Osteoblast (primary cell): ENCODE data around the gene MTFR1L. TPM values are rescaled to one million over a fixed set of nuclear protein-coding genes. Genes with fewer than 3 reads are reported as not detected.

Experiments
- DNase-seq: peaks from one replicate; pipeline ENCODE4 v3.0.0; 2011; ENCODE audit warnings: low spot score, mixed read lengths; ENCODE audit not compliant: insufficient read length; ENCODE audit errors: missing footprints
- H2AFZ ChIP-seq: 2 replicates; pipeline ENCODE4 v1.6.0; 2011; ENCODE audit warnings: mild to moderate bottlenecking, low read length
- H3K27ac ChIP-seq: 2 replicates; pipeline ENCODE4 v1.5.1; 2011; ENCODE audit warnings: mild to moderate bottlenecking, low read depth, low read length, moderate library complexity
- H3K27me3 ChIP-seq: 2 replicates; pipeline ENCODE4 v1.6.0; 2012; ENCODE audit warnings: mild to moderate bottlenecking, control low read depth, inconsistent platforms, low read length, moderate library complexity; ENCODE audit not compliant: insufficient read depth
- H3K36me3 ChIP-seq: 2 replicates; pipeline ENCODE4 v1.5.1; 2011; ENCODE audit warnings: mild to moderate bottlenecking, low read length, control low read depth, moderate library complexity; ENCODE audit not compliant: insufficient read depth
- H3K4me1 ChIP-seq: 2 replicates; pipeline ENCODE4 v1.5.1; 2011; ENCODE audit warnings: mild to moderate bottlenecking, low read length, control low read depth, moderate library complexity; ENCODE audit not compliant: insufficient read depth
- H3K4me2 ChIP-seq: 2 replicates; pipeline ENCODE4 v1.6.0; 2011; ENCODE audit warnings: mild to moderate bottlenecking, low read length; ENCODE audit not compliant: insufficient read depth
- H3K4me3 ChIP-seq: fragments of 200-600 bp; sonication (generic); 3 replicates; pipeline ENCODE4 v1.5.1; 2012; ENCODE audit warnings: mild to moderate bottlenecking, low read length, inconsistent platforms; ENCODE audit not compliant: insufficient read depth
- H3K79me2 ChIP-seq: 2 replicates; pipeline ENCODE4 v1.6.0; 2012; ENCODE audit warnings: mild to moderate bottlenecking, low read length, control low read depth, inconsistent platforms; ENCODE audit not compliant: insufficient read depth
- H3K9me3 ChIP-seq: 2 replicates; pipeline ENCODE4 v1.5.1; 2011; ENCODE audit warnings: low read depth, low read length, control low read depth
- H4K20me1 ChIP-seq: 2 replicates; pipeline ENCODE4 v1.6.0; 2012; ENCODE audit warnings: mild to moderate bottlenecking, low read length, control low read depth; ENCODE audit not compliant: insufficient read depth
- CTCF ChIP-seq: IDR thresholded peaks from 2 replicates; pipeline ENCODE4 v1.5.1; 2011; ENCODE audit warnings: mild to moderate bottlenecking, low read depth, low read length, moderate library complexity; ENCODE audit errors: extremely low read depth
- total RNA-seq: library from RNA; depleted of rRNA; stranded (reverse); fragments of >200 nt; gene quantifications from 2 replicates; pipeline ENCODE4 v1.2.3, GENCODE V29; 2012

Gene MTFR1L
- total RNA-seq, 1 donor = 47.4 TPM

GRCh38 chr1:25815208-25816111 is 4.3 kb upstream of the MTFR1L start:
- H3K4me1 ChIP-seq = peaks cover 16% of the 10 kb centered on the region
- H2AFZ ChIP-seq = no peak overlapping the region
- peaks cover 10% of the 10 kb centered on the region for H3K79me2 ChIP-seq
- H3K27ac ChIP-seq = no peak overlapping the region
- H3K27me3 ChIP-seq = no peaks in the 10 kb centered on the region
- TF ChIP-seq CTCF = no peak
- no peaks in the 10 kb centered on the region for H3K9me3 ChIP-seq
- no peak overlapping the region for H3K4me3 ChIP-seq
- H3K36me3 ChIP-seq = peaks cover 49% of the 10 kb centered on the region
- DNase-seq = no peak
- no peak overlapping the region for H3K4me2 ChIP-seq
- peaks cover 6% of the 10 kb centered on the region for H4K20me1 ChIP-seq

DNA sequence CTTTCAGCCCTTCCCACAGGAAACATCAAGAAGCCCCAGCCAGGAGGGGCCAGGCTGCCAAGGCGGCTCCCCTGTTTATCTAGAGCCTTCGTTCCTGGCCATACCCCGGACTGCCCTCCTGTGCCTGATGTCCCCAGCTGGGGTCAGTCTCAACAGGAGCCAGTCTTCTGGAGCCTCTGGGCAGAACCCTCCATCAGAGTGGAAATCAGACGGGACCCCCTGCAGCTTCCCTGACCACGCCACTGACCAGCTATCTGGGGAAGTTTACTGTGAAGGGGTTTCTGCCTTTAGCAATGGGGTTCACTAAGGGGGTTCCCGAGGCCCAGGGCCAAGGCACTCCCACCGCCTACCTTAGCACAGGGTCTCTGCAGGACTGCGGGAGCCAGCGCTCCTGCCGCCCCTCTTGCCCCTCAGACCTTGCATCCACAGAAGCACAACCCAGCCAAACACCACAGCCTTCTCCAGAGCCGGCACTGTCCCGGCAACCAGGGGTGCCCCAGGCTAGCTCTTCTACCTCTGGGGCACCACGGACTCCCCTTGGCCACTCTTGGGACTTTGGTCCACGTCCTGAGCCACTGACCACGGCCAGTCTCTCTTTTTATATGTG is 3.5 kb upstream of the MTFR1L start:
- peaks cover 17% of the 10 kb centered on the region for H3K79me2 ChIP-seq
- no peak for TF ChIP-seq CTCF
- H3K4me2 ChIP-seq = no peak overlapping the region
- peaks cover 21% of the 10 kb centered on the region for H3K4me1 ChIP-seq
- H2AFZ ChIP-seq = no peak overlapping the region
- H3K36me3 ChIP-seq = peaks cover 43% of the 10 kb centered on the region
- no peaks in the 10 kb centered on the region for H3K9me3 ChIP-seq
- peaks cover 9% of the 10 kb centered on the region for H4K20me1 ChIP-seq
- no peak overlapping the region for H3K27ac ChIP-seq
- H3K4me3 ChIP-seq = no peak overlapping the region
- DNase-seq = peak; percentile 67
- H3K27me3 ChIP-seq = no peaks in the 10 kb centered on the region

DNA sequence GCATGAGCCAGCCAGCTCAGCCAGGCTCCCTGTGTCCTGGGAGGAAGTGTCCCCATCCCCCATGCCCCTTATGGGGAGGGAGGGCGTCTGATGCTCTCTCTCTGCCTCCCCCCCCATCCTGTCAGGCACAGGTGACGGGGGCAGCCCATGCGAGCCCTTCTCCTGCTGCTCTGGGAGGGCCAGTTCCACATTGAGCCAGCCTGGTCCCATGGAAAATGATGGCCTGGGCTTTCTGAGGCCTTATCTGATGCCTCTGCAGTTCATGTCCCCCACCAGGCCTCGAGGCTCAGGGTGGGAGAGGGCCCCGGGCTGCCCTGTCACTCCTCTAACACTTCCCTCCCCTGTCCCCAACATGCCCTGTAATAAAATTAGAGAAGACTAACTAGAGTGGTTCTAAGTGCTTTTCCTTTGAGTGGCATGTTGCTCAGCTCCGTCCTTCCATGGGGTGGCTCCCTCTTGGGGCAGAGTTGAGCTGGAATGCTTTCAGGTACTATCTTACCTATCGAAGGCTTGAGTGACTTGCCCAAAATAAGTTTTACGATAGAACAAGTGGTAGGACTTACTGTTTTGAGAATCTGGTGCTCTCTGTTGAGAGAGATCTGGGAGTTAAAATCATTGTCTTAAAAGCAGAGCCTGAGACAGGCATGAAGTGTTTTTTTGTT is 1.8 kb upstream of the MTFR1L start:
- Histone ChIP-seq H3K9me3 (no peaks in the 10 kb centered on the region), H3K4me1 (peaks cover 30% of the 10 kb centered on the region), H3K4me2 (no peak overlapping the region), H2AFZ (no peak overlapping the region), H3K79me2 (peaks cover 33% of the 10 kb centered on the region), H3K27ac (peak overlapping the region; percentile 86), H3K36me3 (peaks cover 28% of the 10 kb centered on the region), H4K20me1 (peaks cover 25% of the 10 kb centered on the region), H3K4me3 (no peak overlapping the region), H3K27me3 (no peaks in the 10 kb centered on the region)
- DNase-seq = no peak
- peak; percentile 13 for TF ChIP-seq CTCF
